Colonic mucosa (tissue), 4 donors: ENCODE measurements around the gene STAT4. TPM values are rescaled to one million over a fixed set of nuclear protein-coding genes. Genes with fewer than 3 reads are reported as not detected.

Source experiments
- DNase-seq: peaks from one replicate; pipeline ENCODE4 v3.0.0-alpha.2; 2020
- H3K27ac ChIP-seq: fragments of 200-600 bp; one replicate; pipeline ENCODE4 v1.8.0; 2021
- H3K27me3 ChIP-seq: fragments of 200-600 bp; one replicate; pipeline ENCODE4 v1.8.0; 2021
- H3K36me3 ChIP-seq: fragments of 200-600 bp; one replicate; pipeline ENCODE4 v1.8.0; 2021
- H3K4me1 ChIP-seq: fragments of 200-600 bp; one replicate; pipeline ENCODE4 v1.8.0; 2021; ENCODE audit warnings: mild to moderate bottlenecking
- H3K4me3 ChIP-seq: fragments of 200-600 bp; one replicate; pipeline ENCODE4 v1.8.0; 2021
- H3K9ac ChIP-seq, 2 donors: one replicate each; pipeline ENCODE4 v1.7.0; 2013; ENCODE audit warnings: control low read depth in 2 of 2, low read depth in 2 of 2, low read length in 2 of 2
- H3K9me3 ChIP-seq: fragments of 200-600 bp; one replicate; pipeline ENCODE4 v1.8.0; 2021
- CTCF ChIP-seq: fragments of 200-600 bp; IDR thresholded peaks from one replicate; pipeline ENCODE4 v1.8.0; 2022; ENCODE audit warnings: antibody characterized with exemption, mild to moderate bottlenecking
- intact Hi-C: fragments of 100-400 bp; cut with DNase I; formaldehyde crosslinking; loops from one replicate; pipeline ENCODE4 v1.14.1; 2022
- total RNA-seq, 2 donors: library from RNA; stranded (reverse); fragmentation: NEBNext Ultra II Directional in 1 of 2; extraction: Animal tissue kit (Norgen Biotek cat#: 25700) in 1 of 2; gene quantifications; one replicate each; pipeline ENCODE4 v1.2.1, GENCODE V29; 2021
- donor health status: healthy.
- donor health status: DM: no; HTN: no; CAD: no.
- donor health status: DM: no; HTN: no; CAD: no.

The STAT4 gene
- total RNA-seq, 2 donors from 2014 or later = 2.0 to 2.1 TPM

- peaks cover 3% of the 10 kb centered on the region for H3K4me1 ChIP-seq
- H3K27ac ChIP-seq = no peak overlapping the region
- H3K4me3 ChIP-seq = no peak overlapping the region
- H3K36me3 ChIP-seq = no peaks in the 10 kb centered on the region
- DNase-seq = no peak
- H3K9me3 ChIP-seq = no peaks in the 10 kb centered on the region
- no peak overlapping the region for H3K9ac ChIP-seq
- intact Hi-C loops = no loop called here
- TF ChIP-seq CTCF = no peak
- no peaks in the 10 kb centered on the region for H3K27me3 ChIP-seq
Measured at GRCh38 chr2:191018643-191019119, 132.1 kb downstream of the STAT4 start.

- Histone ChIP-seq H3K4me3 (no peak overlapping the region), H3K9ac (no peak overlapping the region), H3K4me1 (peaks cover 3% of the 10 kb centered on the region), H3K27ac (no peak overlapping the region), H3K9me3 (no peaks in the 10 kb centered on the region), H3K27me3 (no peaks in the 10 kb centered on the region), H3K36me3 (no peaks in the 10 kb centered on the region)
- TF ChIP-seq CTCF = no peak
- intact Hi-C loops = no loop called here
- DNase-seq = no peak
Measured at GRCh38 chr2:191018048-191018447, 132.7 kb downstream of the STAT4 start.

DNA sequence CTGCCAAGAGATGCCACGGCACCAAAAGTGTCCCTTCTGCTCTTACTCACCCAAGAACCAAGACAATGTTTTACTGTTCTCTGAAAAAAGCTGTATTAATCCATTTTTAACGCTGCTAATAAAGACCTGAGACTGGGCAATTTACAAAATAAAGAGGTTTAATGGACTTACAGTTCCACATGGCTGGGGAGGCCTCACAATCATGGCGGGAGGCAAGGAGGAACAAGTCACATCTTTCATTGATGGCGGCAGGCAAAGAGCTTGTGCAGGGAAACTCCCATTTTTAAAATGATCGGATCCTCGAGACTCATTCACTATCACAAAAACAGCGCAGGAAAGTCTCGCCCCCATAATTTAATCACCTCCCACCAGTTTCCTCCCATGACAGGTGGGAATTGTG lies 135.0 kb downstream of the STAT4 start:
- TF ChIP-seq CTCF = no peak
- no peak overlapping the region for H3K9ac ChIP-seq
- intact Hi-C loops = no loop called here

GRCh38 chr2:191015239-191015638 lies 135.6 kb downstream of the STAT4 start:
- H3K36me3 ChIP-seq = no peaks in the 10 kb centered on the region
- TF ChIP-seq CTCF = no peak
- intact Hi-C loops = no loop called here
- peaks cover 3% of the 10 kb centered on the region for H3K4me1 ChIP-seq
- no peaks in the 10 kb centered on the region for H3K9me3 ChIP-seq
- DNase-seq = no peak
- H3K4me3 ChIP-seq = no peak overlapping the region
- H3K27ac ChIP-seq = peak overlapping the region; percentile 95
- H3K9ac ChIP-seq = no peak overlapping the region
- no peaks in the 10 kb centered on the region for H3K27me3 ChIP-seq

More for the DNA sequence above, 135.0 kb downstream of the STAT4 start:
- H3K27me3 ChIP-seq = no peaks in the 10 kb centered on the region
- peaks cover 3% of the 10 kb centered on the region for H3K4me1 ChIP-seq
- no peaks in the 10 kb centered on the region for H3K9me3 ChIP-seq
- H3K36me3 ChIP-seq = no peaks in the 10 kb centered on the region
- H3K4me3 ChIP-seq = no peak overlapping the region
- no peak for DNase-seq
- H3K27ac ChIP-seq = no peak overlapping the region

DNA sequence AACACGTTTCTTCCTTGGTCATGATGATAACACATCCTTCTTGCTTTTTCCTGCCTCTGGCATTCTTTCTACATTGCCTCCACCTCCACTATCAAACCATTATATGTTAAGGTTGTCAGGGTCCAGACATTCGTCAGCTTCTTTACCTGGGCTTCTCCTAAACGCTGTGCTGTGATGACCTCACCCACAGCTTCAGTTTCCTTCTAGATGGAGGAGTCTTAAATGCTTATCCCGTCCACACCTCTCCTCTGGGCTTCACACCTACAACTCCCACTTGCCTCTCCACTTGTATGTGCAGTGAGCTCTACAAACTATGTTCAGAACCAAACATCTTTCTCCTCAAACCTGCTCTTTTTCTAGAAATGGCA lies 136.2 kb downstream of the STAT4 start:
- Histone ChIP-seq H3K9ac (peak overlapping the region; percentile 80 to 97), H3K27ac (peak overlapping the region; percentile 95), H3K4me1 (peaks cover 3% of the 10 kb centered on the region), H3K36me3 (peaks cover 1% of the 10 kb centered on the region), H3K4me3 (peak overlapping the region; percentile 85), H3K9me3 (no peaks in the 10 kb centered on the region), H3K27me3 (no peaks in the 10 kb centered on the region)
- intact Hi-C loops = no loop called here
- no peak for DNase-seq
- TF ChIP-seq CTCF = no peak
